GM18951 (cell line): ENCODE measurements around the gene MAST1.
"Not testable (repeated sequence)": the region's sequence is repeated elsewhere in the genome, so short reads cannot be mapped to it uniquely, and the experiment has no call there.

ENCODE experiments used
- POLR2A ChIP-seq: IDR thresholded peaks from 4 replicates; pipeline ENCODE4 v1.6.1; 2011; ENCODE audit warnings: mild to moderate bottlenecking; ENCODE audit not compliant: insufficient read length, insufficient read depth; ENCODE audit errors: extremely low read depth
- in situ Hi-C: fragments of 300-500 bp; cut with MboI; formaldehyde crosslinking; loops from one replicate; pipeline ENCODE4 v1.12.0; 2022; ENCODE audit warnings: low sequenced_read_pairs, mixed read lengths, inconsistent platforms; ENCODE audit not compliant: unreplicated experiment

MAST1 gene

GRCh38 chr19:12881172-12881808 is 43.0 kb downstream of the MAST1 start, which contains the start of gene DNASE2:
TSS of gene DNASE2 (minus strand) at chr19:12881449. CDS start at chr19:12881375, 74 bp downstream.
- in situ Hi-C loops, result no loop called here
- peak; percentile 88 for TF ChIP-seq POLR2A

- in situ Hi-C loops, result no loop called here
- TF ChIP-seq POLR2A, result no peak
Measured at GRCh38 chr19:12882589-12882988, 44.3 kb downstream of the MAST1 start.

- no peak for TF ChIP-seq POLR2A
- in situ Hi-C loops, result no loop called here
Measured at GRCh38 chr19:12884202-12884601, 45.9 kb downstream of the MAST1 start.

GRCh38 chr19:12884627-12884925 is 46.3 kb downstream of the MAST1 start:
- no peak for TF ChIP-seq POLR2A
- in situ Hi-C loops, result no loop called here

GRCh38 chr19:12884926-12885748 is 46.8 kb downstream of the MAST1 start:
- in situ Hi-C loops, result no loop called here
- TF ChIP-seq POLR2A, result peak; percentile 46

GRCh38 chr19:12885749-12886650 is 47.7 kb downstream of the MAST1 start:
- in situ Hi-C loops, result no loop called here
- TF ChIP-seq POLR2A, result no peak

- TF ChIP-seq POLR2A, result no peak
- in situ Hi-C loops, result no loop called here
Measured at GRCh38 chr19:12886651-12886968, 48.3 kb downstream of the MAST1 start.

- TF ChIP-seq POLR2A, result no peak
- in situ Hi-C loops, result no loop called here
Measured at GRCh38 chr19:12886969-12887747, 48.8 kb downstream of the MAST1 start, which contains the start of gene KLF1. TSS of gene KLF1 (minus strand) at chr19:12887201. CDS start at chr19:12887140, 61 bp downstream.

GRCh38 chr19:12888006-12888603 is 49.8 kb downstream of the MAST1 start:
- TF ChIP-seq POLR2A, result no peak
- in situ Hi-C loops, result no loop called here

GRCh38 chr19:12890299-12890786 is 52.0 kb downstream of the MAST1 start:
- in situ Hi-C loops, result not testable (repeated sequence)

GRCh38 chr19:12890787-12891552 is 52.7 kb downstream of the MAST1 start, which contains the start of gene GCDH:
TSS of gene GCDH (plus strand) at chr19:12891160. CDS start at chr19:12891305, 145 bp downstream.
- peak; percentile 82 for TF ChIP-seq POLR2A
- in situ Hi-C loops, result no loop called here
